ENCODE results near the gene NLGN1.

The NLGN1 gene

DNA sequence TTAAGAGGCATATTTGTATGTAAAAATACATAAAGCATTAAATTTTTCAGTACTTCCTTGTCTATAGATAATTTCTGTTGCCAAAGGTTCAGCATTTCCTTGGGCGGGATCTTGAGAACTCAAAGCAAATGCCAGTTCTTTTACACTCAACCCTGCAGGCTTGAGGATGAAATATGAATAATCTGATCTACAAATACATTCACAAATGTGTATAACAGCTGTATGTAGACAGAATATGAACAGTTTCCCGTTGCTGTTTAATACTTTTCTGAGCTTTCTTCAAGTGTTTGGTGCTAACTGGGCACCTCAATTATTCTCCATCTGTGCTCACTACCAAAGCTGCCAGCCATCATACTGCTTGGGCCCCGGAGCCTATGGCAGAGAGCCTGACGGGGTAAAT lies 661.3 kb downstream of the NLGN1 start (continued):
- TF ChIP-seq, protein P1, sequence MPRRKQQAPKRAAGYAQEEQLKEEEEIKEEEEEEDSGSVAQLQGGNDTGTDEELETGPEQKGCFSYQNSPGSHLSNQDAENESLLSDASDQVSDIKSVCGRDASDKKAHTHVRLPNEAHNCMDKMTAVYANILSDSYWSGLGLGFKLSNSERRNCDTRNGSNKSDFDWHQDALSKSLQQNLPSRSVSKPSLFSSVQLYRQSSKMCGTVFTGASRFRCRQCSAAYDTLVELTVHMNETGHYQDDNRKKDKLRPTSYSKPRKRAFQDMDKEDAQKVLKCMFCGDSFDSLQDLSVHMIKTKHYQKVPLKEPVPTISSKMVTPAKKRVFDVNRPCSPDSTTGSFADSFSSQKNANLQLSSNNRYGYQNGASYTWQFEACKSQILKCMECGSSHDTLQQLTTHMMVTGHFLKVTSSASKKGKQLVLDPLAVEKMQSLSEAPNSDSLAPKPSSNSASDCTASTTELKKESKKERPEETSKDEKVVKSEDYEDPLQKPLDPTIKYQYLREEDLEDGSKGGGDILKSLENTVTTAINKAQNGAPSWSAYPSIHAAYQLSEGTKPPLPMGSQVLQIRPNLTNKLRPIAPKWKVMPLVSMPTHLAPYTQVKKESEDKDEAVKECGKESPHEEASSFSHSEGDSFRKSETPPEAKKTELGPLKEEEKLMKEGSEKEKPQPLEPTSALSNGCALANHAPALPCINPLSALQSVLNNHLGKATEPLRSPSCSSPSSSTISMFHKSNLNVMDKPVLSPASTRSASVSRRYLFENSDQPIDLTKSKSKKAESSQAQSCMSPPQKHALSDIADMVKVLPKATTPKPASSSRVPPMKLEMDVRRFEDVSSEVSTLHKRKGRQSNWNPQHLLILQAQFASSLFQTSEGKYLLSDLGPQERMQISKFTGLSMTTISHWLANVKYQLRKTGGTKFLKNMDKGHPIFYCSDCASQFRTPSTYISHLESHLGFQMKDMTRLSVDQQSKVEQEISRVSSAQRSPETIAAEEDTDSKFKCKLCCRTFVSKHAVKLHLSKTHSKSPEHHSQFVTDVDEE (CRISPR knock-in tag; IDR thresholded peaks at IDR 0.05), result no peak
- TF ChIP-seq TCF4 (CRISPR knock-in tag; IDR thresholded peaks at IDR 0.05; ENCODE audit: borderline replicate concordance), result no peak
- TF ChIP-seq, protein P2, sequence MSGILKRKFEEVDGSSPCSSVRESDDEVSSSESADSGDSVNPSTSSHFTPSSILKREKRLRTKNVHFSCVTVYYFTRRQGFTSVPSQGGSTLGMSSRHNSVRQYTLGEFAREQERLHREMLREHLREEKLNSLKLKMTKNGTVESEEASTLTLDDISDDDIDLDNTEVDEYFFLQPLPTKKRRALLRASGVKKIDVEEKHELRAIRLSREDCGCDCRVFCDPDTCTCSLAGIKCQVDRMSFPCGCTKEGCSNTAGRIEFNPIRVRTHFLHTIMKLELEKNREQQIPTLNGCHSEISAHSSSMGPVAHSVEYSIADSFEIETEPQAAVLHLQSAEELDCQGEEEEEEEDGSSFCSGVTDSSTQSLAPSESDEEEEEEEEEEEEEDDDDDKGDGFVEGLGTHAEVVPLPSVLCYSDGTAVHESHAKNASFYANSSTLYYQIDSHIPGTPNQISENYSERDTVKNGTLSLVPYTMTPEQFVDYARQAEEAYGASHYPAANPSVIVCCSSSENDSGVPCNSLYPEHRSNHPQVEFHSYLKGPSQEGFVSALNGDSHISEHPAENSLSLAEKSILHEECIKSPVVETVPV (CRISPR knock-in tag; IDR thresholded peaks at IDR 0.05), result no peak

DNA sequence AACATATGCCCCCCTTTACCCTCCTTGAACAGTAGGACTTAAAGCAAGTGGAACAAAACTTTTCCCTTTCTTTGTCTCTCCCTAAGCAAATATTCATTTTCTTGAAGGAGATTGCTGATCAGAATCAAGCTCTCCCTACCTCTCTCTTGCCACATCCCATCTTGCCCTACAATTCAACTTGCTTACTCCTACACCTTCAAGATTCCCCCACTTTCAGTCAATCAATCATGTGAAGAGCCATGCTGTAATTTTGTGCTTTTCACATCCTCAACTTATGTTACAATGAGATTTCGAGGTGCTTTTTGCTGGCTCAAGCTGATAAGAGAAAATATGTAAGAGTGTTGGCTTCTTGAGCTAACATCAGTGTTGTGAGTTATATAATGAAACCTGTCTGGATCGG lies 662.9 kb downstream of the NLGN1 start:
- no peak for ATAC-seq
- no peak for TF ChIP-seq ZC3H10 (CRISPR knock-in tag; IDR thresholded peaks at IDR 0.05)
- TF ChIP-seq ZFP3 (CRISPR knock-in tag; IDR thresholded peaks at IDR 0.05), result no peak
- TF ChIP-seq ISL1 (CRISPR knock-in tag; IDR thresholded peaks at IDR 0.05), result no peak
- TF ChIP-seq, protein P2 (CRISPR knock-in tag; IDR thresholded peaks at IDR 0.05), result no peak
- TF ChIP-seq ESRRG (CRISPR knock-in tag; IDR thresholded peaks at IDR 0.05), result no peak
- no peak for TF ChIP-seq ZNF70 (CRISPR knock-in tag; IDR thresholded peaks at IDR 0.05)
- TF ChIP-seq ZNF565 (CRISPR knock-in tag; conservative IDR thresholded peaks at IDR 0.05; ENCODE audit: low read depth), result no peak
- TF ChIP-seq, protein P3, sequence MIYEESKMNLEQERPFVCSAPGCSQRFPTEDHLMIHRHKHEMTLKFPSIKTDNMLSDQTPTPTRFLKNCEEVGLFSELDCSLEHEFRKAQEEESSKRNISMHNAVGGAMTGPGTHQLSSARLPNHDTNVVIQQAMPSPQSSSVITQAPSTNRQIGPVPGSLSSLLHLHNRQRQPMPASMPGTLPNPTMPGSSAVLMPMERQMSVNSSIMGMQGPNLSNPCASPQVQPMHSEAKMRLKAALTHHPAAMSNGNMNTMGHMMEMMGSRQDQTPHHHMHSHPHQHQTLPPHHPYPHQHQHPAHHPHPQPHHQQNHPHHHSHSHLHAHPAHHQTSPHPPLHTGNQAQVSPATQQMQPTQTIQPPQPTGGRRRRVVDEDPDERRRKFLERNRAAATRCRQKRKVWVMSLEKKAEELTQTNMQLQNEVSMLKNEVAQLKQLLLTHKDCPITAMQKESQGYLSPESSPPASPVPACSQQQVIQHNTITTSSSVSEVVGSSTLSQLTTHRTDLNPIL (CRISPR knock-in tag; IDR thresholded peaks at IDR 0.05; ENCODE audit: low read depth), result no peak
- TF ChIP-seq GLIS3 (CRISPR knock-in tag; IDR thresholded peaks at IDR 0.05), result no peak
- TF ChIP-seq RARB (CRISPR knock-in tag; IDR thresholded peaks at IDR 0.05), result no peak
- TF ChIP-seq, protein P4, sequence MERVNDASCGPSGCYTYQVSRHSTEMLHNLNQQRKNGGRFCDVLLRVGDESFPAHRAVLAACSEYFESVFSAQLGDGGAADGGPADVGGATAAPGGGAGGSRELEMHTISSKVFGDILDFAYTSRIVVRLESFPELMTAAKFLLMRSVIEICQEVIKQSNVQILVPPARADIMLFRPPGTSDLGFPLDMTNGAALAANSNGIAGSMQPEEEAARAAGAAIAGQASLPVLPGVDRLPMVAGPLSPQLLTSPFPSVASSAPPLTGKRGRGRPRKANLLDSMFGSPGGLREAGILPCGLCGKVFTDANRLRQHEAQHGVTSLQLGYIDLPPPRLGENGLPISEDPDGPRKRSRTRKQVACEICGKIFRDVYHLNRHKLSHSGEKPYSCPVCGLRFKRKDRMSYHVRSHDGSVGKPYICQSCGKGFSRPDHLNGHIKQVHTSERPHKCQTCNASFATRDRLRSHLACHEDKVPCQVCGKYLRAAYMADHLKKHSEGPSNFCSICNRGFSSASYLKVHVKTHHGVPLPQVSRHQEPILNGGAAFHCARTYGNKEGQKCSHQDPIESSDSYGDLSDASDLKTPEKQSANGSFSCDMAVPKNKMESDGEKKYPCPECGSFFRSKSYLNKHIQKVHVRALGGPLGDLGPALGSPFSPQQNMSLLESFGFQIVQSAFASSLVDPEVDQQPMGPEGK (CRISPR knock-in tag; IDR thresholded peaks at IDR 0.05; ENCODE audit: borderline replicate concordance), result no peak
- TF ChIP-seq PPARA (CRISPR knock-in tag; IDR thresholded peaks at IDR 0.05; ENCODE audit: borderline replicate concordance), result no peak
- no peak for TF ChIP-seq ARNTL (CRISPR knock-in tag; IDR thresholded peaks at IDR 0.05; ENCODE audit: borderline replicate concordance, low read depth)
- no peak for TF ChIP-seq OSR1 (CRISPR knock-in tag; IDR thresholded peaks at IDR 0.05)

DNA sequence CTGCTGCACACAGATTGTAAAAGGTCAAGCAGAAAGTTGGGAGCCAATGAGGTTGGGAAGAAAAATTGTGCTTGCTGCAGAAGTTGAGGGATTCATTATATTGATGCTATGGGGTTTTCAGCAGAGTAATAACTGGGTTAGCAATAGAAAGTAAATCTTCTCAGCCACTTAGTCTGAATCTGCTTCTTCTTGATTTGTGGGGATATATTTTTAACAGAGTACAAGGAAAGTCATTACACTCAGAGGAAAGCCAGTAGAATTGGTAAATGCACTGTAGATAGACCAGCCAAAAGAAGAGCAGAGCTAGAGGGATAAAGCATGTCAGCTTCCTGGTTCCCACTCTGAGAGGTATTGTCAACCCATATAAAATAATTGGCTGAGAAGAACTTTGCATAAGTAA lies 663.6 kb downstream of the NLGN1 start:
- no peak for ATAC-seq
- no peak for TF ChIP-seq PPARA (CRISPR knock-in tag; IDR thresholded peaks at IDR 0.05; ENCODE audit: borderline replicate concordance)
- no peak for TF ChIP-seq GLIS3 (CRISPR knock-in tag; IDR thresholded peaks at IDR 0.05)
- no peak for TF ChIP-seq ARNTL (CRISPR knock-in tag; IDR thresholded peaks at IDR 0.05; ENCODE audit: borderline replicate concordance, low read depth)
- no peak for TF ChIP-seq ZNF565 (CRISPR knock-in tag; conservative IDR thresholded peaks at IDR 0.05; ENCODE audit: low read depth)
- TF ChIP-seq ZFP30 (CRISPR knock-in tag; IDR thresholded peaks at IDR 0.05), result no peak
- no peak for TF ChIP-seq ESRRG (CRISPR knock-in tag; IDR thresholded peaks at IDR 0.05)

DNA sequence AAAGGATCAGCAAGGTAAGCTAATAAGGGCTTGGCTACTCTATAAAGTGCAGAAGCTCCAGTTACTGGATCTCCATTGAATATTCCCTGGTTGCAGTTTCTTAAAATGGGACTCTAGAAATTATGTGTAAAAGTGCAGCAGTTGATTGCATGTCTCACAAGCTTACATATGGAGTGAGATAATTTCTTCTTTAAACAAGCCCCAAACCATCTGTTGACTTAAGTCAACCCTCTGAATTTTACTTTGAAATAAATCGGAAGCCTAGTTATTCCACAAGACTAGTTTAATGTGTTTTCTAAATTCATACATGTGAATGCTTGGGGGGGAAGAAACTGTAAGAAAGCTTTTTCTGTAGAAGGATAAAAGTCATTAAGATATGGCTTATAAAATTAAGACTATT lies 664.2 kb downstream of the NLGN1 start:
- ATAC-seq, result no peak

More for the DNA sequence above, 664.2 kb downstream of the NLGN1 start:
- TF ChIP-seq PPARA (CRISPR knock-in tag; IDR thresholded peaks at IDR 0.05; ENCODE audit: borderline replicate concordance), result no peak
- no peak for TF ChIP-seq RARB (CRISPR knock-in tag; IDR thresholded peaks at IDR 0.05)
- no peak for TF ChIP-seq CSDC2 (CRISPR knock-in tag; IDR thresholded peaks at IDR 0.05)
- TF ChIP-seq SNAI2 (CRISPR knock-in tag; IDR thresholded peaks at IDR 0.05), result no peak
- no peak for TF ChIP-seq ZNF70 (CRISPR knock-in tag; IDR thresholded peaks at IDR 0.05)
- TF ChIP-seq GLIS3 (CRISPR knock-in tag; IDR thresholded peaks at IDR 0.05), result no peak
- TF ChIP-seq, protein P2 (CRISPR knock-in tag; IDR thresholded peaks at IDR 0.05), result no peak
- no peak for TF ChIP-seq ISL1 (CRISPR knock-in tag; IDR thresholded peaks at IDR 0.05)
- TF ChIP-seq, protein P1 (CRISPR knock-in tag; IDR thresholded peaks at IDR 0.05), result no peak

Measured in SK-N-SH treated with all-trans-retinoic acid at 6 μM for 48 hours (cell line).